ENCODE results near the gene MYLIP.

MYLIP gene

GRCh38 chr6:16196984-16197546 lies 68.2 kb downstream of the MYLIP start:
- FAIRE-seq (no peak), DNase-seq (ENCODE audit: insufficient read length, low spot score) (no peak)
